C4-2B (cell line): ENCODE results near the gene KCNS3.

Experiments
- CTCF ChIP-seq: fragments of 450-650 bp; conservative IDR thresholded peaks from 2 replicates; pipeline ENCODE4 v1.5.1; 2017; ENCODE audit warnings: mild to moderate bottlenecking
- ZFX ChIP-seq: fragments of 450-650 bp; IDR thresholded peaks from 2 replicates; pipeline ENCODE4 v1.6.1; 2017

- TF ChIP-seq CTCF (peak; percentile 85), ZFX (no peak)
These were observed 26.5 kb upstream of the KCNS3 start for GRCh38 chr2:17851731-17852585.
